Nephron (organoid): ENCODE data around the gene CD160.

Source experiments
- H3K27ac Mint-ChIP-seq, 3 experiments: 2 replicates each; pipeline ENCODE4 v1.8.0; 2020; ENCODE audit warnings: mixed read lengths in 3 of 3, mild to moderate bottlenecking in 2 of 3, moderate library complexity in 1 of 3
- H3K27me3 Mint-ChIP-seq: 2 replicates; pipeline ENCODE4 v1.8.0; 2021; ENCODE audit warnings: low read depth, mild to moderate bottlenecking, moderate library complexity, mixed read lengths
- H3K36me3 Mint-ChIP-seq: 2 replicates; pipeline ENCODE4 v1.8.0; 2020; ENCODE audit warnings: low read depth, mixed read lengths
- H3K4me1 Mint-ChIP-seq: 2 replicates; pipeline ENCODE4 v1.8.0; 2020; ENCODE audit warnings: mixed read lengths
- H3K4me3 Mint-ChIP-seq, 3 experiments: 2 replicates each; pipeline ENCODE4 v1.8.0; 2020; ENCODE audit warnings: mild to moderate bottlenecking in 3 of 3, mixed read lengths in 3 of 3, moderate library complexity in 2 of 3
- H3K9me3 Mint-ChIP-seq: 2 replicates; pipeline ENCODE4 v1.8.0; 2020; ENCODE audit warnings: mixed read lengths
- TF ChIP-seq, protein P1 (sequence below), 3 experiments: fragments of 200-600 bp; sonication (generic); IDR thresholded peaks; one replicate each; pipeline ENCODE4 v1.5.0; 2021; ENCODE audit warnings: antibody characterized with exemption in 3 of 3; ENCODE audit not compliant: unreplicated experiment in 3 of 3

CD160 gene

DNA sequence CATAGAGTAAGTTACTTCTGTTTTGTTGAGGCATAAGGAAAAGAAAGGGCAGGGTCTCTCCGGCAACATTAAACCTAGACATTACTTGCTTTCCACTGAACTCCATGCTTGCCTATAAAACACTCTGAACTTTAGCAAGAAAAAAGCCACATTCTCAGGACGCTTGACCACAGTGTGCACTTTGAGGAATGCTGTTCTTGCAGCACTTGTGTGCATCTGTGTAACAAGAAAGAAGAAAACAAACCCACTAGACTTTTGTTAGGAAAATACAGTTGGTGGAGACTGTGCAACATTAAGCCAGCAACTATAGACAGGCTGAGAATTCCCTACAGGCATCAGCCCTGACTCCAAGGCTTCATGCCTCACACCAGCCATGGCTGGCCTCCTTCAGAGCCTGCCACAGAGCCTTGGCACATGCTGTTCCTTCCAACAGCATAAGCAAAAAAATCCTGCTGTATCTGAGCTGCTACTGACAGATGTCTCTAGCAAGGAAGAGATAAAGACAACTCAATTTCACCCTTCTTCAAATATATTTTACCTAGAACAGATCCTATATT lies 17.9 kb upstream of the CD160 start:
- TF ChIP-seq, protein P1, sequence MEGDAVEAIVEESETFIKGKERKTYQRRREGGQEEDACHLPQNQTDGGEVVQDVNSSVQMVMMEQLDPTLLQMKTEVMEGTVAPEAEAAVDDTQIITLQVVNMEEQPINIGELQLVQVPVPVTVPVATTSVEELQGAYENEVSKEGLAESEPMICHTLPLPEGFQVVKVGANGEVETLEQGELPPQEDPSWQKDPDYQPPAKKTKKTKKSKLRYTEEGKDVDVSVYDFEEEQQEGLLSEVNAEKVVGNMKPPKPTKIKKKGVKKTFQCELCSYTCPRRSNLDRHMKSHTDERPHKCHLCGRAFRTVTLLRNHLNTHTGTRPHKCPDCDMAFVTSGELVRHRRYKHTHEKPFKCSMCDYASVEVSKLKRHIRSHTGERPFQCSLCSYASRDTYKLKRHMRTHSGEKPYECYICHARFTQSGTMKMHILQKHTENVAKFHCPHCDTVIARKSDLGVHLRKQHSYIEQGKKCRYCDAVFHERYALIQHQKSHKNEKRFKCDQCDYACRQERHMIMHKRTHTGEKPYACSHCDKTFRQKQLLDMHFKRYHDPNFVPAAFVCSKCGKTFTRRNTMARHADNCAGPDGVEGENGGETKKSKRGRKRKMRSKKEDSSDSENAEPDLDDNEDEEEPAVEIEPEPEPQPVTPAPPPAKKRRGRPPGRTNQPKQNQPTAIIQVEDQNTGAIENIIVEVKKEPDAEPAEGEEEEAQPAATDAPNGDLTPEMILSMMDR (IDR thresholded peaks at IDR 0.05; ENCODE audit: unreplicated experiment in 3 of 3), result no peak
- H3K9me3 Mint-ChIP-seq, result no peaks in the 10 kb centered on the region
- no peaks in the 10 kb centered on the region for H3K36me3 Mint-ChIP-seq
- H3K4me1 Mint-ChIP-seq, result peaks cover 7% of the 10 kb centered on the region
- no peak overlapping the region for H3K4me3 Mint-ChIP-seq
- H3K27me3 Mint-ChIP-seq, result peaks cover 4% of the 10 kb centered on the region
- H3K27ac Mint-ChIP-seq, result peak overlapping the region in 1 of 3 experiments; percentile 43

DNA sequence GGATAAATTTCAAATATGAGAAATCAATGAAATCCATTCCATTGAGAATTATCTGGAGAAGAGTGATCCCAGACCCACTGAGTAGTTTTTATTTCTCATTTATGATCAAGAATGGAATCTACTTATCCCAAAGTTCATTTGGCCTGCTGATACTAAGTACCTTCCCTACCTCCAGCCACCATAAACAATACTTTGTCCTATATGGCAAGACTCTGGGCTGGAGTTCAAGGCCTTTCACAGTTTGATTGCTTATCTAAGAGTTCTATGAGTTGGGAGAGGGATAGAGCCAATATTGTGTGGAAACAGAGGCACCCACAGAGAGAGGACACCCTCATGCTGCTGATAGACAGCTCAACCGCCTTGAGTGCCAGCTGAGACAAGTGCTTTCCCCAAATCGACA lies 17.2 kb upstream of the CD160 start:
- no peak overlapping the region for H3K4me3 Mint-ChIP-seq
- TF ChIP-seq, protein P1 (IDR thresholded peaks at IDR 0.05; ENCODE audit: unreplicated experiment in 3 of 3), result no peak
- peaks cover 8% of the 10 kb centered on the region for H3K4me1 Mint-ChIP-seq
- peaks cover 9% of the 10 kb centered on the region for H3K27me3 Mint-ChIP-seq
- no peaks in the 10 kb centered on the region for H3K36me3 Mint-ChIP-seq
- H3K9me3 Mint-ChIP-seq, result no peaks in the 10 kb centered on the region
- no peak overlapping the region for H3K27ac Mint-ChIP-seq

DNA sequence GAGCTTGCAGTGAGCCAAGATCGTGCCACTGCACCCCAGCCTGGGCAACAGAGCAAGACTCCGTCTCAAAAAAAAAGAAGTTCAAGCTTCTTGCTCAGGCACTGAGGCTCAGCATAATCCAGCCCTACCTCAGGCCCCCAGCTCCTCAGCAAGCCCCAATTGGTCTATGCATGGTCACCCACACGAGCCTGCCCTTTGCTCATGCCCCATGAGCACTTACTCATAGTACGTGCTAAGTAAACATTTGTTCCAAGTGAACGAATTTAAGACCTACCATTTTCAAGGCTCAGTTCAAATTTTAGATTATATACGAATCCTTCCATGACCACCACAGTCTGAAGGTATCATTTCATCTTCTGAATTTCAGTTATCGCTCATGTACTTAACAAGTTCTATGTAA lies 16.5 kb upstream of the CD160 start:
- Mint-ChIP-seq H3K4me3 (no peak overlapping the region), H3K27me3 (peaks cover 10% of the 10 kb centered on the region), H3K4me1 (peaks cover 9% of the 10 kb centered on the region), H3K9me3 (no peaks in the 10 kb centered on the region), H3K36me3 (no peaks in the 10 kb centered on the region), H3K27ac (no peak overlapping the region)
- TF ChIP-seq, protein P1 (IDR thresholded peaks at IDR 0.05; ENCODE audit: unreplicated experiment in 3 of 3), result no peak

DNA sequence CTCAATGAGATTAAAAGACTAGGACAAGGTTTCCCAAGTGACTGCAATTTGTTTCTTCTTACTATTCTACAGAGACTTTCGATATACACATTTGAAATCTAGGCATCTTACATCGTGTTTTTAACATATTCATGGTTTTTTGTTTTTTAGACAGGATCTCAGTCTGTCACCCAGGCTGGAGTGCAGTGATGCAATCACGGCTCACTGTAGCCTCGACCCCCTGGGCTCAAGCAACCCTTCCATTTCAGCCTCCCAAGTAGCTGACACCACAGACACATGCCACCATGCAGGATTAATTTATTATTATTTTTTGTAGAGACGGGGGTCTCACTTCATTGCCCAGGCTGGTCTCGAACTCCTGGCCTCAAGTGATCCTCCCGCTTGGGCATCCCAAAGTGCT lies 13.7 kb upstream of the CD160 start:
- peak overlapping the region in 2 of 3 experiments; percentile 81 to 82 for H3K27ac Mint-ChIP-seq
- H3K4me3 Mint-ChIP-seq, result peak overlapping the region; percentile 37 to 84 (median 40)
- TF ChIP-seq, protein P1 (IDR thresholded peaks at IDR 0.05; ENCODE audit: unreplicated experiment in 3 of 3), result no peak
- peaks cover 15% of the 10 kb centered on the region for H3K4me1 Mint-ChIP-seq
- no peaks in the 10 kb centered on the region for H3K9me3 Mint-ChIP-seq
- no peaks in the 10 kb centered on the region for H3K36me3 Mint-ChIP-seq
- peaks cover 9% of the 10 kb centered on the region for H3K27me3 Mint-ChIP-seq

DNA sequence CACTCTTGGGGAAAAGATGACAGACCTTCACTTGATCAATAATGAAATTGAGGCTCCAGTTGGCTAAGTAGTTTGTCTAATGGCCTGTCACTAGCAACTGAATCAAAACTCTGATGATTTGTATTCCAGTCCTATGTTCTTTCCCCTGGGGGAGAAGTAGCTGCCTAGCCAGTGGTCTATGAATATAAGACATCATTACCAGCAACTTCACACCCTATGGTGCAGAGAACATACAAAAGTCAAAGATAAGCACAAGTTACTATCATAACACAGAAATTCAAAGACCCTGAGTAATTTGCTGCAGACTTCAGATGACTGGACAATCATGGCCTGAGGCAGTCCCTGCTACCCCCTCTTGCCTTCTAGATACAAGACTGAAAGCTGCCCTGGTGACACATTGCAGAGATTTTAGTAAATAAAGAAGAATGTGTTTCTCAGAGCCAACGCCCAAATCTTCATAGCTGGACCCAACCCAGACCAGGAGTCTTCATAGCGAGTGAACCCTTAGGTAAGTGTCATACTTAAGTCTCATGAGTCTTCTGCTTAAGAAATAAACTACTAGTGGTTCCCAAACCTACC lies 13.1 kb upstream of the CD160 start:
- Mint-ChIP-seq H3K36me3 (no peaks in the 10 kb centered on the region), H3K4me1 (peaks cover 19% of the 10 kb centered on the region), H3K27ac (peak overlapping the region; percentile 56 to 90 (median 59)), H3K27me3 (peaks cover 9% of the 10 kb centered on the region), H3K4me3 (peak overlapping the region; percentile 53 to 84 (median 80)), H3K9me3 (no peaks in the 10 kb centered on the region)
- TF ChIP-seq, protein P1 (IDR thresholded peaks at IDR 0.05; ENCODE audit: unreplicated experiment in 3 of 3), result no peak
